GM18498 (cell line): ENCODE data around the gene RAB3D.

Experiments
- ATAC-seq: cut with Tn5 transposase; IDR thresholded peaks from one replicate; pipeline ENCODE4 v1.9.1; 2021; ENCODE audit warnings: mild to moderate bottlenecking, moderate library complexity; ENCODE audit not compliant: unreplicated experiment

Gene RAB3D

DNA sequence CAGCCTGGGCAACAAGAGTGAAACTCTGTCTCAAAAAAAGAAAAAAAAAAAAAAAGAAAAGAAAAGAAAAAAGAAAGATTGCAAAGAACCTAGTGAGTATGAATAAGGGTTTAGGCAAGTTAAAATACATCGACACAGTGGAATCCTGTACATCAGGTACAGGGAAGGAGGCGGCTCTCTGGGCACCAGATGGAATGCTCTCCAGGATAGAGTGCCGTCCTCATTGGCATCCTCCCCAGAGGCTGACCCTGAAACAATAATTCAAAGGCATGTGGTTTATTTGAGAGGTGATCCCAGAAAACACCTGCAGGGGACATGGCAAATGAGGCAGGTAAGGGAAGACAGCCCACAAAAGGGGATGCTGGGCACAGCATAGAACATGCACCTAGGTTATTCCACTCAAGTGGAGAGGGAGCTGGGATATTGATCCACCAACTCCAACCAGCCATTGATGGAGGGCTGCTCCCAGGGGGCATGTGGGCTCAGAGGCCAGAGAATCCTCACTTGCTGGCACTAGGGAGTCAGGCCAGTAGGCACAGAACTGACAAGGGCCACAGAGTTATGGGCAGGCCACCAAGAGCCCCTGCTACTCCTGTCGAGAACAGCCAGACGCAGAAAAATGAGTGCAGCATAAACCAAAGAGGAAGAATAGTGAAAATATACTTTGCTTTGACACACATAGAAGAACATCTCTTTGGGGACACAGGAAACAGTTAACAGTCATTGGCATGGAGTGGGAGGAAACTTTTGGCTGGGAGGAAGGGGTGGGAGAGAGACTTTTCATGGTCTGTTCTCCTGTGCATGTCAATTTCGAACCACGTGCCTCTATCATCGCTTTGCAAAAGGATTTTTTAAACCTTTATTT, 39.3 kb downstream of the RAB3D start:
- ATAC-seq, result no peak

DNA sequence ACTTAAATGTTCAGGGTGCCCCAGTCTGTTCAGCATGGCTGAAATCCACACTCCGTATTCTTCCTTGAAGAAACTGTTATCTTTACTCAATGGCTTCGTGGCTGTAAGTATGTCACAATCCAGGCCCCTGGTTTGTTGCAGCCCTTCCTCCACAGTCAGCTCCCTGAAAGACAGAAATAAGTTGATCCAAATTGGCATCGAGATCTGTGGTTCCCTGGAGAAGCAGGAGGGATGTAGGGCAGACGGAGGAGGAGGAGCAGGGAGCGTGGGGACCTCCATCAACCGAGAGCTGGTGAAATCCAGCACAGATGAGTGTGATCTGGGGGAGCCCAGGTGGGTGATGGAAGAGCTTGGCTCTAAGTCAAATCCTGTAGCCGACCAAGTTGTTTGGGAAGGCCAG, 43.2 kb downstream of the RAB3D start:
- no peak for ATAC-seq

DNA sequence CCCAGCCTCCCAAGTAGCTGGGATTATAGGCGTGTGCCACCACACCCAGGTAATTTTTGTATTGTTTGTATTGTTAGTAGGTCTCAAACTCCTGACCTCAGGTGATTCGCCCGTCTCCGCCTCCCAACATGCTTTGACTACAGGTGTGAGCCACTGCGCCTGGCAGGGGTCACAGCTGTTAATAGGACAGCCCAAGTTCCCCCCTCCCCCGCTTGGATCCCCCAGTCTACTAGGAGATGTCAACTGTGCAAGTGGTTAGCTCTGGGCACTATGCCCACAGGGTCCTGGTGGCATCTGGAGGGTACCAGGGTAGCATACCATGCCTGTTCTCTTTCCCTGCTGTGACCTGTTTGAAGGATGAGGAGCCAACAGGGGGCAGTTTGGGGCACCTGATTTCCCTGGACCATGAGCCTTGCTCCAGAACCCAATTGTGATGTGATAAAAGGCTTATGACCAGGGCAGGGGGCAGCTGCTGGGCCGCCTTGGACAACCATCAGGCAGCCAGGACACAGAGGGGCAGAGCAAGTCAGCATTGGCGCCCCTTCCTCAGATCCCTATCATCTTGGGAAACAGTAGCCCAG, 43.7 kb downstream of the RAB3D start, which contains the start of gene TSPAN16:
Gene TSPAN16, plus strand, starts transcription at position 496 of the 581 bp plus-strand sequence. CDS start 138 bp downstream, outside the sequence.
- no peak for ATAC-seq

DNA sequence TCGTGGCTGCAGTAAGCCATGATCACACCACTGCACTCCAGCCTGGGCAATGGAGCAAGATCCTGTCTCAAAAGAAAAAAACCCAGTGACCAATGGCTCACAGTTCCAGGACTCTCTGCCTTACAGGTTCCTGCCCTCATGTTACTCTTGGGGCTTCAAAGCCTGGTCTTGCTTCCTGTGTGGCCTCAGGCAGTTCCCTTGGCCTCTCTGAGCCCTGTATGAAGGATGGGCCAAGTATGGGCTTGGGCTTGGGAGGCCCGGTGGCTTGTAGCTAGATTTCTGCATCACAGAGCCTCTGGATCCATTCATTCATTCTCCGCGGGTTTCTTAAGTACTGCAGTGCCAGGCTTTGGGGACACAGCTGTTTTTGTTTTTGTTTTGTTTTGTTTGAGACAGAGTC, 44.3 kb downstream of the RAB3D start:
- no peak for ATAC-seq

DNA sequence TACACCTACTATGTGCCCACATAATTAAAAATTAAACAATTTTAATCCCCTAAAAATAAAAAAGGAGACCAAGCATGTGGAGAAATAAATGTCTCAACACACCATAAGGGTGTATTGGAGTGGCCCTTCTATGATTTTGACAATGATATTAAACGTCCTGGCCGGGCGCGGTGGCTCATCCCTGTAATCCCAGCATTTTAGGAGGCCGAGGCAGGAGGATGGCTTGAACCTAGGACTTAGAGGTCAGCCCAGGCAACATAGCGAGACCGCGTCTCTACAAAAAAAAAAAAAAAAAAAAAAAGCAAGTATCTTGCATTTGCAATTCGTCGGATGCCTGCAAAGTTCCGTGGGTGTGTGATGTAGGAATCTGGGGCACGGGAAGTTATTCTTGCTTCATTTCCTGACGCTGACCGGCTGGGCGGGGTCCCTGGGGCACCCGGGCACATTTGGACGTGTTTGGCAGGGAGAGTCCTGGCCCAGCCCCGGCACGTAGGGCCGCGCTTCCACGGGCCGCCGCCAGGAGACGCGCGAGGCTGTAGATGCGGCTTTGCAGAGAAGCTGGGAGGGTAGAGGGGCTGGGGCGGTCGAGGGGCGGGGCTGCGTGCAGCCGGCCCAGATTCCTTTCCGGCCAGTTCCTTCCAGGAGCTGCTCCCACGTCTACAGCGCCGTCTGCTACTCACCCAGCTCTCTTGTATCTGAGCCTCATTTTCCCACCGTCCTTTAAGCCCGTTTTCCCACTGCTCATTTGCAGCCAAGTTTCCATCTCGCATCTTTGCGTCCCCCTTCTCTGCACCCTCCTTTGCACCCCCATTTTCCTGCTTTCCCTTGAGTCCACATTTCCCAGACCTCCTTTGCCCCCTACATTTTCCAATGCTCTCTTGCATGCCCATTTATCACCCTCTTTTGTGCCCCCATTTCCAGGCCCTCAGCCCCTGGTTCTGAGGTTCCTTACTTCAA, 45.7 kb downstream of the RAB3D start:
- peak; percentile 68 for ATAC-seq

DNA sequence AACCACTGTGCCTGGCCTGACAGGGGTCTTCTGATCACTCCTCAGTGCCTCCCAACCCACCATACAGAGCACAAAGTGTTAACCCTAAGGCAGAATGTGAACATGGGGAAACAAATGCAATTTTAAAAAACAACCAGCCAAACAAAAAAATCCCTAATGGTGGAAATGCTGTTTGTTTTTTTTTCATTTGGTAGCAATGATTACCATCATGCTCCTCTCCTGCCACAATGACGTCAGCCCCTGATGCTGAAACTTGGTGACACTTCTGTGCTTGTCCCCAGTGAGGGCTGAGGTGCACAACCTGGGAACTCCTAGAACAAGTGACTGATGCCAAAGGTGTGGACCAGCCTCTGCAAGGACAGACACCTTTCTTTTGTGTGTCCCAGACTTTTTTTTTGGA, 47.5 kb downstream of the RAB3D start:
- no peak for ATAC-seq

DNA sequence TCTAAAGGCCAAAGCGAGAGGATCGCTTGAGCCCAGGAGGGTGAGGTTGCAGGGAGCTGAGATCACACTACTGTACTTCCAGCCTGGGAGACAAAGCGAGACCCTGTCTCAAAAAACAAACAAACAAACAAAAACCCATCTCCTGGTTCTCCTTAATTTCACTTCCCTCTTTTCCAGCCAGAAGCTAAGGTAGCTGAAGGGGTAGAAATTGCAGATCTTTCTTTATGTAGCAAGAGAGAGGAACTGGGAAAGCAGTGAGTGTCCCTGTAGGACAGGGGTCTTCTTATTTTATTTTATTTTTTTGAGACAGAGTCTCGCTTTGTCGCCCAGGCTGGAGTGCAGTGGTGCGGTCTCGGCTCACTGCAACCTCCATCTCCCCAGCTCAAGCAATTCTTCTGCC, 48.0 kb downstream of the RAB3D start:
- ATAC-seq, result no peak

DNA sequence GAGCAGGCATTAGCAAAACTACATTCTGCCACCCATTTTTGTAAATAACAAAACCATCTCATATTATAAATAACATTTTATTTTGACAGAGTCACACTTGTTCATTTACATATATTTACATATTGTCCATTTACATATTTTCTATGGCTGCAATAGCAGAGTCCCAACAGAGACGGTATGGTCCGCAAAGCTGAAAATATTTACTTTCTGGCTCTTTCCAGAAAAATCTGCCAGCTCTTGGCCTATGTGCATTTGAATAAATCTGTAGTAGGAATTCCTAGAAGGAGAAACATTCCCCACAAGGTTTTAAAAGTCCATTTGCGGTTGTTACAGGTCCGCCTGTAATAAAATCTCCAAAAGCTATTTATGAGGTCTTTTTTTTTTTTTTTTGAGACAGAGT, 49.2 kb downstream of the RAB3D start:
- no peak for ATAC-seq

DNA sequence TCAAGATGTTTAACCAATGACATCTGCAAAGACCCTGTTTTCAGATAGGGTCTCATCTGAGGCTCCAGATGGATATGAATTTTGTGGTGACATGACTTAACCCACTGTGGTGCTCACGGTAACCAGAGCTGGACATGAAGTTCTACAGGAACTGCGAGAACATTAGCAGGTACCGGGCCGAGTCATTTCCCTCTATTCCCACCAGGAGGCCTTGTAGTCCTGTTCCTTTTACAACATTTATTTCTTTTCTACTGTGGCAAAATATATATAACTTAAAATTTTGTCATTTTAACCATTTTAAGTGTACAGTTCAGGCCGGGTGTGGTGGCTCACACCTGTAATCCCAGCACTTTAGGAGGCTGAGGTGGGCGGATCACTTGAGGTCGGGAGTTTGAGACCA, 51.1 kb downstream of the RAB3D start:
- ATAC-seq, result no peak

DNA sequence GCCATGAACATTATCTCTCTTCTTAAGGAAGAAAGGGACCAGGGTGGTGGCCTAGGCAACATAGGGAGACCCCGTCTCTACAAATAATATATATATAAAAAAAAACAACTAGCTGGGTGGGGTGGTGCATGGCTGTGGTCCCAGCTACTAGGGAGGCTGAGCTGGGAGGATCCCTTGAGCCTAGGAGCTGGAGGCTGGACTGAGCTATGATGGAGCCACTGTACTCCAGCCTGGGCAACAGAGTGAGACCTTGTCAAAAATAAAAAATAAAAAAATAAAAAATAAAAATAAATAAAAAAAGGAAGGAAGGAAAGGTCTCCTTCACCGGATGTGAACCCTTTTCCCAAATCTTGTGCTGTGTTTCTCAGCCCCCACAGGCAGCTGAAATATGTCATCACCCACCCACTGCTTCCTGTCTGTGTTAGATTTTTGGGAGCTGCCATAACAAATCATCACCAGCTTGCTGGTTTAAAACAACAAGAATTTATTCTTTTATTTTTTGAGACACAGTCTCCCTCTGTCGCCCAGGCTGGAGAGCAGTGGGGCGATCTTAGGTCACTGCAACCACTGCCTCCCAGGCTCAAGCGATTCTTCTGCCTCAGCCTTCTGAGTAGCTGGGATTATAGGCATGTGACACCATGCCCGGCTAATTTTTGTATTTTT, 53.0 kb downstream of the RAB3D start:
- no peak for ATAC-seq

DNA sequence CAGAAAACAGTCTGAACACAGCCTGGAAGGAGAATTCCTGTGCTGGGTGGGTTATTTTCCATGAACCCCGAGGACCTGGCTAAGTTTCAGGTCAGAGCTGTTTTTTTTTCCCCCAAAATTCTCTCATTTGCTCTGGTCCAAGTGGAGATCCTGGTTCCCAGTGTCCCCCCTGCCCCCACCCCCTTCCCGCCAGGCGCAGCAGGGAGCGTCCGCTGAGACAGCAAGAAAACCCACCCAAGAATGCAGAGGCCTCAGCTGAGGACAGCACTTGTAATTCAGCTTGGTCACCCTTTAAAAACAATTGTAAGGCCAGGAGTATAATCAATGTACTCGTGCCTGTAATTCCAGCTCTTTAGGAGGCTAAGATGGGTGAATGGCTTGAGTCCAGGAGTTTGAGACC, 54.9 kb downstream of the RAB3D start:
- ATAC-seq, result no peak

DNA sequence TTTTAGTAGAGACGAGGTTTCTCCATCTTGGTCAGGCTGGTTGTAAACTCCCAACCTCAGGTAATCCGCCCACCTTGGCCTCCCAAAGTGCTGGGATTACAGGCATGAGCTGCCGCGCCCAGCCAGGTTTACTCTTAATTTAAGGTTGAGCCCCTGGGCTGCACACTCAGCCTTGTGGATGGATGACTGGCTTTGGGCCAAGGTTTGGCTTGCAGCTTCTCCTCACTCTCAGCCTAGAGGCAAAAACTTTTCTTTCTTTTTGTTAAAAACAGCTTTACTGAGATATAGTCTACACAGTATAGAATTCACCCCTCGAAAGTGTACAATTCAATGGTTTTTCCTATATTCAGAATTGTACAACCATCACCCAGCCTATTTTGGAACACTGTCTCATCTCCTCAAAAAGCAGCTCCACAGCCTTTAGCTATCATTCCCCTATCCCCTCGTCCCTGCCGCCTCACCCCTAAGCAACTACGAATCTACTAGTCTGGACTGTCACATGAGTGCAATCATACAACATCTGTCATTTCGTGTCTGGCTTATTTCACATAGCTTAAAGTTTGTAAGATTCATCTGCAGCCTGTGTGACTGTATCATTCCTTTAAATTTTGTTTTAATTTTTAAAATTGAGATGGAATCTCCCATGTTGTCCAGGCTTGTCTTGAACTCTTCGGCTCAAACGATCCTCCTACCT, 58.0 kb downstream of the RAB3D start:
- ATAC-seq, result no peak

DNA sequence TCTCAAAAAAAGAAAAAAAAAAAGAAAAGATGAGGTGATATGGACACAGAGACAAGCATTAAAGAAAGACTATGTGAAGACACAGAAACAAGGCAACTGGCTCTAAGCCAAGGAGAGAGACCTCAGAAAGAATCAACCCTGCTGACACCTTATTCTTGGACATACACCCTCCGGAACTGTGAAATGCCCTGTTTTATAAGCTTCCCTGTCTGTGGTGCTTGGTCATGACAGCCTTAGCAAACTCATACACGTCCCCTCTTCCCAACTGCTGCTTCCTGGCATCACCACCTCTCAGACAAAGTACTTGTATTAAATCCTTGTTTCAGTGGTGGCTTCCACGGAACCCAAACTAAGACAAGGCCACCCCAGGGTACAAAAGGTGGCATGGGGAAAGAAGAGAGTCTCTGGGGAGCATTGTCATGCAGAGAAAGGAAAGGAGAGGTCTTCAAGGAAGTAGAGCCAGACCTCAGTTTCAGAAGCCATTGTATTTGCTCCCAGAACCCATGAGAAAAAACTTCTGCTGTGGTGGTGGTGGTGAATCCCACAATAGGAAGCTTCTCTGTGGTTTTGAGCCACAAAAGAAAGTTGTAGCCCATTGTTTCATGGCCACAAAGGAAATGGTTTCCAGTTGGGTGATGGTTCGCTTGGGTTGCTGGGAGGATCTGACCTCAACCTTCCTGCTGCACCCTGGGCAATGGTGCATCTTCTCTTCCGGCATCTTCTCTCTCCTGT, 59.8 kb downstream of the RAB3D start:
- ATAC-seq, result no peak

DNA sequence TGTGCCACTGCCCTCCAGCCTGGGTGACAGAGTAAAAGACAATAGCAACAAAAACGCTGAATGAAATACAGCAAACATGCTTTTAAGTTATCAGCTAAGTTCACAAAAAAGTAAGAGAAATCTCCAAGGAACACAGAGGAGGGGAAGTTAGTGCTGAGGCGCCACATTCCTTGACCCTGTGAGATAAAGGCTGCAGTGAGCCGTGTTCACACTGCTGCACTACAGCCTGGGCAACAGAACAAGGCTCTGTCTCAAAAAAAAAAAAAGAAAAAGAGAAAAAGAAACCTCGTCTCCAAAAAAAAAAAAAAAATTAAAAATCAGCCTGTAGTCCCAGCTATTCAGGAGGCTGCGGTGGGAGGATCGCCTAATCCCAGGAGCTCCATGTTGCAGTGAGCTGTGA, 60.8 kb downstream of the RAB3D start:
- no peak for ATAC-seq

DNA sequence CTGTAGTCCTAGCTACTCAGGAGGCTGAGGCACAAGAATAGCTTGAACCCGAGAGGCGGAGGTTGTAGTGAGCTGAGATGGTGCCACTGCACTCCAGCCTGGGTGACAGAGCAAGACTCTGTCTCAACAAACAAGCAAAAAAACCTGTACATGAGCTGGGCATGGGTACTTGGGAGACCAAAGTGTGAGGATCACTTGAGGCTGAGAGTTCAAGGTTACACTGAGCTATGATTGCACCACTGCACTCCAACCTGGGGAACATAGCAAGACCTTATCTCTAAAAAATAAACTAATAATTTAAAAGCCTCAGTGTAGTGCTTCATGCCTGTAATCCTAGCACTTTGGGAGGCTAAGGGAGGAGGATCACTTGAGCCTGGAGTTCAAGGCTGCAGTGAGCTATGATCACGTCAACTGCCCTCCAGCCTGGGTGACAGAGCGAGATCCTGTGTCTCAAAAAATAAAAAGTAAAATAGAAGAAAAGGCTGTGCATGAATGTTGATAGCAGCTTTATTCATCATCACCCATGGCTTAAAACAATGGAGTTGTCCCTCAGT, 64.8 kb downstream of the RAB3D start:
- no peak for ATAC-seq

DNA sequence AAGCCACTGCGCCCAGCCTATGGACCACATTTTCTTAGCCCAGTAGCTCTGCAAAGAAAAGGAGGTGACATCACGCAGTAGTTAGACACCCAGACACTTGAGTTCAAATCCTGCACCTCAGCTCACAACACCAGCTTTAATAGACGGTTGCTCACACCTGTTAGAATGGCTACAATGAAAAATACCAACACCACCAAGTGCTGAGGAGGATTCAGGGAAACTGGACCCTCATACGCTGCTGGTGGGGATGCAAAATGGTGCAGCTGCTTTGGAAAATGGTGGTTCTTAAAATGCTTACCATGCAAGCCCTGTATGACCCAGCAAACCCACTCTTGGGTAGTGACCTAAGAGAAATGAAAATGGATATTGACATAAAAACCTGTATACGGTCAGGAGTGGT, 65.5 kb downstream of the RAB3D start:
- ATAC-seq, result no peak

DNA sequence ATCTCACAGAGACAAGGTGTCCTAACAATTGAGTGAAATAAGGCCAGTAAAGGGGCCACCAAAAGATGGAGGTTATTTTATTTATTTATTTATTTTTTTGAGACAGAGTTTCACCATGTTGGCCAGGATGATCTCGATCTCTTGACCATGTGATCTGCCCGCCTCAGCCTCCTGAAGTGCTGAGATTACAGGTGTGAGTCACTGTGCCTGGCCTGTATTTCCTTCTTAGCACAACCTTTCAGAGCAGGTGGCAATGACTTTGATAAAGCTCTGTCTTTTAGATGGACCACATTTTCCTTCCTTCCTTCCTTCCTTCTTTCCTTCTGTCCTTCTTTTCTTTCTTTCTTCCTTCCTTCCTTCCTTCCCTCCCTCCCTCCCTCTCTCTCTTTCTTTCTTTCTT, 66.2 kb downstream of the RAB3D start:
- ATAC-seq, result no peak
